ENCODE data around the gene GART. TPM values are rescaled to one million over a fixed set of nuclear protein-coding genes. Genes with fewer than 3 reads are reported as not detected.
"Not testable (repeated sequence)": the region's sequence is repeated elsewhere in the genome, so short reads cannot be mapped to it uniquely, and the experiment has no call there.

Gene GART
- polyA plus RNA-seq, 3 donors, result 64.6 to 83.2 (median 83.0) TPM

- no peak for DNase-seq
Measured at GRCh38 chr21:33531007-33531406, 10.9 kb downstream of the GART start.

DNA sequence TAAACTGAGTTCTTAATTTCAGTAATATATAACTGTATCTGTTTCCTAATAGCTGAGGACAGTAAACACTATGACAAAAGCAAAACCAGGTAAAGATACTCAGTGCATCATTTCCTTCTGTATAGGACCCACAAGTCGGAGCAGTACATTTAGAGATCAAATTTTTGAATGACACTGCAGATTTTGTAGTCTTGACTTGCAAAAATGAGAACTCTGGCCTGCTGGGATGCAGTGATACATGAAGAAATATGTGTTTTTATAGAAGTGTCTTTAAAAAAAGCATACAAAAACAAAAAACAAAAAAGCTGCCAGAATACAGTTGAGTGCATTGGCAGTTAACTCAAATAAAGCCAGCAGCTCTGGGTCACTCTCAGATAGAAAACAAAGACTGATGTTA lies 19.0 kb downstream of the GART start:
- DNase-seq, result no peak

DNA sequence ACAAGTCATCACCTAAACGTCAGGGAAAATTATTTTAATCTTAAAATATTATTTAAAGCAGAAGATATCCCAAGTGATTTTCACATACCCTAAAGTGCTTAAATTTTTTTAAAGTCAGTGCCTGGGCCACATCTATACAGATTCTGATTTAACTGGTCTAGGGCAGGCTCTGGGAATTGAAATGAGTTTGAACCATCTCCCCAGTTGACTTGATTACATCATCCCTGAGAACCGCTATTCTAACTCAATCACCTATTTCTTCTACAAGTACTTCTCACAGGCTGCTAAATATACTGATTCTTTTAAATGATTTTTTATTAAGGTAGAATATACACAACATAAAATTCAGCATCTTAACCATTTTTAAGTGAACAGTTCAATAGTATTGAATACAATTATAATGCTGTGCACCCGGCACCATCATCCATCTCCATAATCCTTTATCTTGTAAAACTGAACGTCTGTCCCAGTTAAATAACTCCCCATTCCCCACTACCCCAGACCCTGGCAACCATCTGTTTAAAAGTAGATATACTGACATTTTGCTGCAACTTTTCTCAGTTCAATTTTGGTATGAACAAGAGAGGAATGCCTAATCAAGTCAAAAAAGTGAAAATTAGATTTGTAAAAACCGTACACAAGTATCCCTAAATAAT lies 19.5 kb downstream of the GART start:
- no peak for DNase-seq

GRCh38 chr21:33518899-33519298 lies 23.0 kb downstream of the GART start:
- DNase-seq, result no peak

DNA sequence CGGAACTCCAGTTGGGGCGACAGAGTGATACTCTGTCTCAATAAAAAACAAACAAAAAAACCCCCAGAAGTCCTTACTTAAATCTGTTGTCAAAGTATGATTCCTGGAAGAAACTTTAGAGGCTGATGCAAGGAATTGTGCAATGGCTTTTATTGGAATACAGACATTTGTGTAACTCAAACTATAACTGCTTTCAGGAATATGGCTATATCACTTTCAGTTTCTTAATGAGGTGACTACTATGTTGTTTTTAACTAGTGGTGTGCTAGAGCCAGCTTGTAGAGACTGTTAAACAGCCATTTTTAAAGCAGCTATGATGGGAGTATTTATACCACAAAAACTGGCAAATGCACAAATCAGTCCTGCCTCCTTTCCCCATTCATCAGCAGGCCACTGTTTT lies 27.7 kb downstream of the GART start:
- DNase-seq, result no peak

DNA sequence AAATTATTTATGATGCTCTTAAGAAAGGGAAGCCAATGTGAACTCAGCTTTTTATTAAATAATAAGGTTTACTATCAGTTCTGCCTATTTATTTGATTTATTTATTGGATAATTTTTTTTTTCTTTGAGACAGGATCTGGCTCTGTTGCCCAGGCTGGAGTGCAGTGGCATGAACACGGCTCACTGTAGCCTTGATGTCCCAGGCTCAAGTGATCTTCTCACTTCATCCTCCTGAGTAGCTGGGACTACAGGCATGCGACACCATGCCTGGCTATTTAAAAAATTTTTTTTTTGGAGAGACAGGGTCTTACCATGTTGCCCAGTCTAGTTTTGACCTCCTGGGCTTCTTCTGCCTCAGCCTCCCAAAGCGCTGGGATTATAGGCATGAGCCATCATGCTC lies 29.4 kb downstream of the GART start:
- DNase-seq, result no peak

- DNase-seq, result no peak
Measured at GRCh38 chr21:33511639-33512038, 30.3 kb downstream of the GART start.

- no peak for DNase-seq
Measured at GRCh38 chr21:33510826-33511225, 31.1 kb downstream of the GART start.

- DNase-seq, result not testable (repeated sequence)
Measured at GRCh38 chr21:33507003-33507402, 34.9 kb downstream of the GART start.

GRCh38 chr21:33505833-33506232 lies 36.1 kb downstream of the GART start:
- DNase-seq, result no peak

GRCh38 chr21:33496345-33496744 lies 45.6 kb downstream of the GART start:
- DNase-seq, result no peak

DNA sequence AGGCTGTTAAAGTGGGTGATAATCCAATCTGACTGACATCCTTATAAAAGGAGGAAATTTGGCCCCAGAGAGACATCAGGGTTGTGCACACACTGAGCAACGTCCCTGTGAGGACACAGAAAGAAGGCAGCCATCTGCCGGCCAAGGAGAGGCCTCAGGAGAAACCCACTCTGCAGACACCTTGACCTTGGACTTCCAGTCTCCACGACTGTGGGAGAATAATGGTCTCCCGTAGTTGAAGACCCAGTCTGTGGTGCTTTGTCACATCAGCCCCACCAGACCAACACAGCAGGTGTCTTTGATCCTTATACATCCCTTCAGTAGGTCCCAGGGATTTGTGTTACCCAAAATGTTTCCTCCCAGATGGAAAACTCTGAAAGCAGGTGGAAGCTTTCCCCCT lies 46.2 kb downstream of the GART start:
- no peak for DNase-seq

DNA sequence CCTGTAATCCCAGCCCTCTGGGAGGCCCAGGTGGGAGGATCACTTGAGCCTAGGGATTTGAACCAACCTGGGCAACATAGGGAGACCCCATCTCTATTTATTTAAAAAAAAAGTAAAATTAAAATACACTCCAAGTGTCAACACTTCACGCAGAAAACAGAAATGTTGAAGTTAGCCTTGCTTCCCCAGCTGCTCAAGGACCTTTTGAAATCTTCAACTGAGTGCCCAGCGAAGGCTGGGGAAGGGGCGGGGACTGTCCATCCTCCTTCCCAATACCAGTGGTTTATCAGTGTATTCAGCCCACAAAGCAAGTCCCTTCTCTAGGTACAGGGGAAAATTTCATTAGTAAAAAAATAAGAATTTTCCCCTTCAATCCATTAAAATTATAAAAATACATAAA lies 48.2 kb downstream of the GART start:
- no peak for DNase-seq

DNA sequence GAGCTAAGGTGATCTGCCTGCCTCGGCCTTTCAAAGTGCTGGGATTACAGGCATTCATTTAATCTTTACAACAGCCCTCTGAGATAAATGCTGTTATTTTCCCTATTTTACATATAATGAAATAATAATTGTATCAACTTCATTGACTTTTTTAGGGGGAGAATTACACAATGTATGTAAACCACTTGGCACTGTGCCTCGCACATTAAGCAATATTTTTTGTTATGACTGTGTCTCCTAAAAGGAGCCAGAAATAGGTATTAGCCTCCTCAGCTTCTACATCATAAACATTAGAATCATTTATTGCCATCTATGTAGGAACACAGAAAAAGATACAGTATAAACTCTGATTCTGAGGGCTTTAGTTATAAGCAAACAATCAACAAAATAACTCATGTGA lies 49.3 kb downstream of the GART start:
- no peak for DNase-seq

DNA sequence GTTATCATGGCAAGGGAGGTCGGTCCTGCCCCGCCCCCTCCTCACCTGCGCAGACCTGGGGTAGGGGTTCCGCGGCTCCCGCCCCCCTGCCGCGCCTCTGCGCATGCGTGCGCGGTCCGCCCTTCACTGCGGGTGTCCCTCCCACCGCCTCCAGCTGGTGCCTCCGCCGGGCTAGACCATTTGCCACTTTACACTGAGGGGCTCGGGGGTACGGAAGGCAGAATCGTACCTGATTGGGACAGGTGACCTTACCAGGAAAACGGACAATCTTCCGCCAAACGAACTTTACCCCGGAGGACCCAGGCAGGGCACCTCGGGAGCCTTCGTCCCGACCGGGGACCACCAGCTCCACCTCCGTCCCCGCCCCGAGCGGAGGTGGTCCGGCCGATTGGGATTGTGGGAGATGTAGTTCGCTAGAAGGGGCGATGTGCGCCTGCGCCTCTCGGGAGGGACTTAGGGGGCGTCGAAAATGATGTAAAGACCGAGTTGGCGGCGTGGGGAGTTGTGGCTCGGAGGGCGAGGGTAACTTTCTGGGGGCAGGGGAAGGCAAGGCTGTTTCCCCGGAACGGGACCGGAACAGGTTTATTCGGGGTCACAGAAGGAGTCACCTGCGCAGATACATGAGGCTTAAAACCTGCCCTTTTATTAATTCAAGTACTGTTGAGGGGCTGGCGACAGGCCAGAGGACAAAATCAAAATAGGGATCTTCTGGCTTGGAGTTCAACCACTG lies 50.4 kb downstream of the GART start, which contains the start of gene DNAJC28:
Gene DNAJC28, minus strand, starts transcription at position 344 of the 730 bp plus-strand sequence. CDS start 2,323 bp downstream, outside the sequence.
- DNase-seq, result peak; percentile 95

- no peak for DNase-seq
Measured at GRCh38 chr21:33490991-33491372, 50.9 kb downstream of the GART start.

- no peak for DNase-seq
Measured at GRCh38 chr21:33488936-33489335, 53.0 kb downstream of the GART start.

DNA sequence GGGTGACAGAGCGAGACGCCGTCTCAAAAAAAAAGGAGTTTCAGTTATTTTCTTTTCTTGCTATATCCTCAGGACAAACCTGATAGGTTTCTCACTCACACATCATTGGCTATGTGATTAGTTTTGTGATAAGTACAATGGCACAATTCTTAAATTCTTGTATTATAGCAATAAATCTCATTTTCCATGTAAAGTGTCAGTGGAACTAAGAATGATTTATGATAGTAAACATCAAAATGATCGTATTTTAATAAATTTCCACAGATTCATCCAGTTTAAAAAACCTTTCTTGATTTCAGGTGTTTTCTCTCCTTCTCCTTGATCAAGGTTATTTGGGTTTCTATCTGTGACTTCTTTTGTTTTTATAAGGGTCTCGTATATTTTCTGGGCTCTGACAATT lies 53.9 kb downstream of the GART start:
- no peak for DNase-seq

DNA sequence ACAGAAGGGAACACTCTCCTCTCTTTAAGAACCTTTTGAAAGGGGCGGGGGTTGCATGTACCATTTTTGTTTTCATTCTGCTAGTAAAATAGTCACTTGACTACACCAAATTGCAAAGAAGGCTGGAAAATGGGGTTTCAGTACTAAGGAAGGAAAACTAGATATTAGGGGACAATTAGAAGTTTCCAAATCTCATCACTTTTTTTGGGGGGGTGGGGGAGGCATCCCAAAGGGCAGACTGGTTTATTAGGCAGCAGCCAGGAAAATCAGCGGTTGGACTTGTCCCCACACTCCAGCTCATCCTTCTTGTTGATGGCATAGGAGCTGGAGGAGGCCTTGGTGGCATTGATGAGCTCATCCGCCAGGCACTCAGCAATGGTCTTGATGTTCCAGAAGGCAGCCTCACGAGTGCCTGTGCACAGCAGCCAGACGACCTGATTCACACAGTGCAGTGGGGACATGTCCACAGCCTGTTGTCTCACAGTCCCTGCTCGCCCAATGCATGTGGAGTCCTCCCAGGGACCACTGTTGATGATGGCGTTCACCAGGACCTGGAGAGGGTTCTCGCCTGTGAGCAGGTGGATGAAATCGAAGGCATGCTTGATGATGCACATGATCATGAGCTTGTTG lies 60.5 kb downstream of the GART start:
- DNase-seq, result no peak

- no peak for DNase-seq
Measured at GRCh38 chr21:33480481-33481103, 61.3 kb downstream of the GART start.

DNA sequence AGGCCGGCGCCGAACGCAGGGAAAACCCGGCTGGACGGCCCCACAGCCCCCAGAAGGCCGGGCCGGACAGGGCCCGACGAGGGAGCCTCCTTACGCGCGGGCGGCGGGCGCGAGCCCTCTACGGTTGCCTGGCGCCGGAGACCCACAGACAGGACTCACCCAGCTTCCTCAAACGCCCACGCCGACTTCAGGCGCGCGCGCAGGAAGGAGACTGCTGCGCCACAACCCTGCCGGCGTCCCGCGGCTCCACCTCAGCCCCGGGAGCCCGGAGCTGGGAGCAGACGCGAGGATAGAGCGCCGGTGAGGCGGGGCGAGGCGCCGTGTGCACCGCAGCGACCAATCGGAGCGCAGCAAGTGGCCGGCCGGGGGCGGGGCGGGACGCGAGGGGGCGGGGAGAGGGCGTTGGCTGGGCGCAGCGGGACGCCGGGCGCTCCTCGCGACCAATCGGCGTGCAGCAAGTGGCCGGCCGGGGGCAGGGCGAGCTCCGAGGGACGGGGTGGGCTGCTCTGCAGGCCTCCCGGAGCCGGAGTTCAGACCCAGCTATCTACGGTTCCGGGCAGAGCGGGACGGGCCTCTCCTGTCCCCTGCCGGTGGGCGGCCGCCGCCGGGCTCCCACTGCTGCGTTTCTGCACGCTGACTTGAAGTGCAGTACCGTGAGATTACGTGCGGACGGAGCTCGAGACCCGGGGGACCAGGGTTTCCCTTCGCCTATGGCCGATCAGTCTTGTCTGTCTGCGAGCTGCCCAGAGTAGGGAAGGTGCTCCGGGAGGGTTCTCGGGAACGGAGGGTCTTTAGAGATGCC lies 62.0 kb downstream of the GART start, which contains the start of gene TMEM50B:
Gene TMEM50B, minus strand, starts transcription at position 296 of the 802 bp plus-strand sequence. CDS start 11,089 bp downstream, outside the sequence.
- DNase-seq, result peak; percentile 94

Measured in renal pelvis (tissue), 4 donors.